KBM-7 (cell line): ENCODE results near the gene CHPF2.

Source experiments
- DNase-seq: peaks from one replicate; pipeline ENCODE4 v3.0.0-alpha.2; 2015
- in situ Hi-C: fragments of 300-500 bp; cut with MboI; formaldehyde crosslinking; loops from 2 replicates; pipeline ENCODE4 v1.14.3; 2020; ENCODE audit warnings: low sequenced_read_pairs, low pct_unique_long_range_greater_than_20kb, mixed read lengths

CHPF2 gene, protein sequence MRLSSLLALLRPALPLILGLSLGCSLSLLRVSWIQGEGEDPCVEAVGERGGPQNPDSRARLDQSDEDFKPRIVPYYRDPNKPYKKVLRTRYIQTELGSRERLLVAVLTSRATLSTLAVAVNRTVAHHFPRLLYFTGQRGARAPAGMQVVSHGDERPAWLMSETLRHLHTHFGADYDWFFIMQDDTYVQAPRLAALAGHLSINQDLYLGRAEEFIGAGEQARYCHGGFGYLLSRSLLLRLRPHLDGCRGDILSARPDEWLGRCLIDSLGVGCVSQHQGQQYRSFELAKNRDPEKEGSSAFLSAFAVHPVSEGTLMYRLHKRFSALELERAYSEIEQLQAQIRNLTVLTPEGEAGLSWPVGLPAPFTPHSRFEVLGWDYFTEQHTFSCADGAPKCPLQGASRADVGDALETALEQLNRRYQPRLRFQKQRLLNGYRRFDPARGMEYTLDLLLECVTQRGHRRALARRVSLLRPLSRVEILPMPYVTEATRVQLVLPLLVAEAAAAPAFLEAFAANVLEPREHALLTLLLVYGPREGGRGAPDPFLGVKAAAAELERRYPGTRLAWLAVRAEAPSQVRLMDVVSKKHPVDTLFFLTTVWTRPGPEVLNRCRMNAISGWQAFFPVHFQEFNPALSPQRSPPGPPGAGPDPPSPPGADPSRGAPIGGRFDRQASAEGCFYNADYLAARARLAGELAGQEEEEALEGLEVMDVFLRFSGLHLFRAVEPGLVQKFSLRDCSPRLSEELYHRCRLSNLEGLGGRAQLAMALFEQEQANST

DNA sequence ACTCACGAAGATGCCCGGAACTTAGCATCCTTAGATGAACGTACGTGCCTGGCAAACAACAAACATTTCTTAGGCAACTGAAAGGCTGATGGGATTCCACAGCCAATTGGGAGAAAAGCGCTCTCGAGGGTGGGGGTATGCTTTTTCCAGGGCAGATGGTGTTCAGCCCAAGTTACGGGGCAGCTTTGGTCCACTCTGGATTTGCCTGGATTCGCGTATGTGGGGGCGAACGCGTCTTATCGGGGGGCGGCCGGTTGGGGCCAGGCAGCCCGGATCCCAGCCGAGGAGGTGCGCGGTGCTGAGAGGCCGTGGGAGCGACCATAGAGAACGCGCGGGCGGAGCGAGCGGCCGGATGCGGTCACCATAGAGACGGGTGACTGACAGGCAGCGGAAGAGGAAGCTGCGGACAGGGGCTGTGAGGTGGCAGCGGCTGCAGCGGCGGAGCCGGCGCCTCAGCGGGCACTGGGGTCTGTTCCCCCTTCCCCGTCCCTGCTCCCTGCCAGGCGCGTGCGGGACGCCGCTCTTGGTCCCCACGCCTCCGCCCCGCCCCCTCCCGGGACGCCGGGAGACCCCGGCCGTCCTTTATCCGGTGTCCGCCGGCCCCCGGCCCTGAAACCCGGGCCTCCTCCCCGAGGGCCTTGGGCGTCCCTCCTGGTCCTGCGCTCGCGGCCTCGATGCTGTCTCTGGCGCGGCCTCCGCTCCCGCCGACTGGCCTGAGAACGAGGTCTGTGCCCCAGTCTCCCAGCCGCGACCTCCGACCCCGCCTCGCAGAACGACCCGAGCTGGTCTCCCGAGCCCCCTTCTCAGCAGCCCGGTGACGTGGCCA, at the start of gene CHPF2:
Gene CHPF2 (plus strand): TSS at position 393 of the 826 bp plus-strand sequence. CDS start 1,529 bp downstream, outside the sequence.
- DNase-seq = peak; percentile 92
- in situ Hi-C loops = no loop called here

DNA sequence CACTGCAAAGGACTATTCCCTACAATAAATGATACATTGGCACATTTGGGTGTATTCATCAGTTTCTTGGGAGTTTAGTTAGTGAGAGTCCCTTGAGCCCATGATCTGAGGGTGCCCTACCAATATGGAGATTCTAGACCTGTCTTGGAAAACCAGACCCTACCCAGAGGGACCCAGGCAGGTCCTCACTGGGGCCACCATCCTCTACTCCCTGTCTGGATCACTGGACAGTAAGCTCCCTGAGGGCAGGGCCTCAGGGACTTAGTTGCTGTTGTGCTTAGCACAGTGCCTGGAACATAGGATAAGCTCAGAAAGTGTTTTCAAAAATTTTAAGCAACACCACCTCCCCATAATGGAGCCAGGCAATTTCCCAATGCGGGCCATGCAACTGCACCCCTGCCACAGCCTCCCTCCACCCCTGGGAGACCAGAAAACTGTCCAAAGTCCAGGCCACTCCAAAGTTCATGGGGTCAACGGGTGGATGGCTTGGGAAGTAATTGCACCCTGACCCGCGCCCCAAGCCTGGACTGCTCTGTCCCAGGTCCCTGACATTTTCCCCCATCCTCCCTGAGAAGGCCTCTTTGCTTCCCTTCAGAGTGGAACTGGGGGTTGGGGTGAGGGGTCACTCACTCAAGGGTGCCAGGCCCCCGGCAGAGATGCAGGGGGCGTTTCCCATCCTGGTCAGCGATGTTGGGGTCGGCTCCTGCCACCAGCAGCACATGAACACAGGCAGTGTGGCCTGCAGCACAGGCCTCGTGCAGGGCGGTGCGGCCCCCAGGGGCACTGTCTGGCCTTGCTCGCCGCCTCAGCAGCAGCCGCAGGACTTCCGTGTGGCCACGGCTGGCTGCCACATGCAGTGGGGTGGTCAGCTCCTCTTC, 46.3 kb upstream of the CHPF2 start:
- DNase-seq = no peak
- in situ Hi-C loops = no loop called here

DNA sequence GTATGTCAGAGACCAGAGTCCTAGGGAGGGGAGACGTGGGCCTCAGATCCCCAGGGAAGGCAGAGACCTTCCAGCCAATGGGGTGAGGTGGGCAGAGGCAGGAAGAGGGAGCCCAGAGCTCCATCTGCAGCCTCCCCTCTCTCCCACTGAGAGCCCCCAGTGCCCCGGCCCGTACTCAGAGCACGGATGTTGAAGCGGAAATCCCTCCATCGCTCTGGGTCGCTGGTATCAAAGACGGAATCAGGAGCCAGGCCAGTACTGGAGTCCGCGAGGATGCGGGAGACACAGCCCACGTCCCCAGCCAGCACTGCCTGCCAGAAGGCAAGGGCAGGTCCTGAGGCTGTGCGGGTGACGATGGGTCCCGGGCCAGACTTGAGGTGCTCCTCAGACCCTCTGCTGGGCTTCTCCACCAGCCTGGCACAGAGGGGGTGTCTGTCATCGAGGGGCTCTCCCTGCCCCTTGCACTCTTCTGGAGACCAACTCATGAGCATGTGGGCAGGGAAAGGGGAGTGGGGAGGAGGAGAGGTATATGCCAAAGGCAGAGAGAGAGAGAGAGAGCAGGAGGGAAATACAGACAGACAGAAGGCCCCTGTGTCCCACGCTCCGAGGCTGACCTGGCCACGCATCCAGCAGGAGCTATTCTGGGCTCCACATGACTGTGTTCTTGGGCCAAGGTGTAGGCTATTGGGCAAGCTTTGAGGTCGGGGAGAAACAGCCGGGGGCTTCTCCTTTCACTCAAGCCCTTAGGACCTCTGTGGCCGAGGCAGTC, 45.5 kb upstream of the CHPF2 start, which contains the start of gene ASB10:
Gene ASB10 (minus strand): TSS at position 611 of the 769 bp plus-strand sequence. CDS start 120 bp downstream, at position 491.
- in situ Hi-C loops = no loop called here

DNA sequence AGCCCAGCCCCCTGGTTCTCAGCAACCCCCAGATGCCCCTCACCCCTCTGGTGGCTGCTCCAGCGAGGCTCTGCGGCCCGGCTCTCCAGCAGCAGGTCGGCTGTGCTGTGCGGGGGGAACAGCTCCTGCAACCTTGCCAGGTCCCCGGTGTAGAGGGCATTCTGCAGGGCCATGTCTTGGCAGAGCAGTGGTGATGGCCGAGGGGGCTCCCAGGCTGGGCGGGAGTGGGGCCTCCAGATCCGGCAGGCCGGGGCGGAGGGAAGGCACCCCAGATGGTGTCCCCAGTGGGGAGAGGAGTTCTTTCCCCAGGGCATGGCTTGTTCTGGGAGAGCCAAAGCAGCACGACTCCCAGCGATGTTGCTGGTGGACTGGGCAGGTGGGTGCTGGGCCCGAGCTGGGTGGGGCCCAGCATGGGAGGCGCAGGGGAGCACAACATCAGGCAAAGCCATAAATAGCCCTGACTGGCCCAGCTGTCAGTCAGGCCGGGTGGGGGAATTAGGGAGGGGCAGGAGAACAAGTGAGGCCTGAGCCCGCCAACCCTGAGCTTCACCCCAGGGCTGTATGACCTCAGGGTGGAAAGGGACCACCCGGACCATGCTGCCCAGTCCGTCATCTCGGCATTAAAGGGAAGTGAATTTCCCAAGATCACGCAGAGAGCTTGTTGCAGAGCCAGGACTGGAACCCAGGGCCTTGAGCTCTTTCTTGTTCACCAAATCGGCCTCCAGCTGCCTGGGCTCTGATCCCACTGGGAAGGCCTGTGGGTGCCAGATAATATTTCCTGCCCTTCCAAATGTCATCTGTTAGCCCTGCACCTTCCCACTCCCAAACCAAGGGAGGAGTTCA, 44.7 kb upstream of the CHPF2 start:
- no peak for DNase-seq
- in situ Hi-C loops = no loop called here

More for the DNA sequence above, 45.5 kb upstream of the CHPF2 start, which contains the start of gene ASB10:
- DNase-seq = no peak

DNA sequence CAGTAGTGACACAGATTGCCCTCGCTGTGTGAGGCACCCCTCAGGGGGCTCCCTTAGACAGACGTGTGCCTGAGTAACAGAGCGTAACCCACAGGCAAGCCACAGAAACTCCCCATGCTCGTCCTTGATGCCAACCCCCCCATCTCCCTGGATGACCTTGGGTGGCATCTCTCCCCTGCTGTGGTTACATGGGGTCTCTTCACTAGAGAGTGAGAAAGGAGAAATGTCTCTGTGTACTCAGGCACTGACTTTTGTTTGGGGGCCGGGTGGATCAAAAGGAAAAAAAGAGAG, 44.1 kb upstream of the CHPF2 start:
- DNase-seq = no peak
- in situ Hi-C loops = no loop called here

DNA sequence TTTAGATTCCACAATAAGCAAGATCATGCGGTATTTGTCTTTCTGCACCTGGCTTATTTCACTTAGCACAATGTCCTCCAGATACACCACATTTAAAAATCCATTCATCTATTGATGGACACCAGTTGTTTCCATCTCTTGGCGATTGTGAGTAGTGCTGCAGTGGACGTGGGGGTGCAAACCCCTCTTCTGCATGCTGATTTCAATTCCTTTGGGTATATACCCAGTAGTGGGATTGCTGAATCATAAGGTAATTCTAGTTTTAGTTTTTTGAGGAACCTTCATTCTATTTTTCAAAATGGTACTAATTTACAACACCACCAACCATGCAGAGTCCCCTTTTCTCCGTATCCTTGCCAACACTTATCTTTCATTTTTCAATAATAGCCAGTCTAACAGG, 43.2 kb upstream of the CHPF2 start:
- DNase-seq = no peak
- in situ Hi-C loops = no loop called here

DNA sequence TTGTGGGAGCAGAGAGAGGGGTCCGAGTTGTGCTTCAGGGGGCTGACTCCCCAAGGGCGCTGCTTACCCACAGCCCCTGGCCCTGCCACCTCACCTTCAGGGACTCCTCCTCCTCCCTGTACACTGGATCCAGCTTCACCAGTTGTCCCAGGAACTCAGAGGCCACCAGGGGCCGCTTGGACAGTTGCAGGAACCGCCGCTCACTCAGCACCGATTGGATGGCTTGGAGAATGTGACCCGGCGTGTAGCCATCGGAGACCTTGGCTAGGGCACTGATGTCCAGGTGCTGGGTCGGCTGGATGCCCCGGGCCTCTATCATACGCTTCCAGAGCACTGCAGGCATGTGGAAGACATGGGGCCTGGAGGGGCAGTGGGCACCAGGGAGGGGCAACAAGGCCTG, 40.7 kb upstream of the CHPF2 start:
- no peak for DNase-seq
- in situ Hi-C loops = no loop called here

DNA sequence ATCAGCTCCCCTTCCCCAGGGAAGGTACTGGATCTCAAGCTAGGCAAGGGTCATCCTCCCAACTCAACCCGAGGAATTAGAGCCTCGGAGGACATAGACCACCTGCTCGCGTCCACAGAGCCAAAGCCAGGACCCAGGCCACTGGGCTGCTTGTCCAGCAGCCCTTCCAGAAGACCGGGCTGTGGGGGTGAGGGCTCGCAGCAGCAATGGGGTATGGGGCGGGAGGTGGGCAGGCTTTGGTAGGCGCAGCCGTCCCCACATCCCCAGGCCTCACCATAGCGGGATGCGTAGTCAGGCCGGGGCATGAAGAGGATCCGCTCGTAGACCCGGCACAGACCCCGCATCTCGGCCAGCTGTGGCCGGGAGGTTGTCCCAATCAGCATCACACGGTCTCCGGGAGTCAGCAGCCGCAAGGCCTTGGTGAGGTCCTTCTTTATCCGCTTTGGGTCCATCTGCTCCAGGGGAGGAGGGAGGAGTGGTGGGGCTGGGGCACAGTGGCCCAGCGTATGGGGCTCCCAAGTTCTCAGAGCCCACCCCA, 40.2 kb upstream of the CHPF2 start:
- in situ Hi-C loops = no loop called here
- no peak for DNase-seq

DNA sequence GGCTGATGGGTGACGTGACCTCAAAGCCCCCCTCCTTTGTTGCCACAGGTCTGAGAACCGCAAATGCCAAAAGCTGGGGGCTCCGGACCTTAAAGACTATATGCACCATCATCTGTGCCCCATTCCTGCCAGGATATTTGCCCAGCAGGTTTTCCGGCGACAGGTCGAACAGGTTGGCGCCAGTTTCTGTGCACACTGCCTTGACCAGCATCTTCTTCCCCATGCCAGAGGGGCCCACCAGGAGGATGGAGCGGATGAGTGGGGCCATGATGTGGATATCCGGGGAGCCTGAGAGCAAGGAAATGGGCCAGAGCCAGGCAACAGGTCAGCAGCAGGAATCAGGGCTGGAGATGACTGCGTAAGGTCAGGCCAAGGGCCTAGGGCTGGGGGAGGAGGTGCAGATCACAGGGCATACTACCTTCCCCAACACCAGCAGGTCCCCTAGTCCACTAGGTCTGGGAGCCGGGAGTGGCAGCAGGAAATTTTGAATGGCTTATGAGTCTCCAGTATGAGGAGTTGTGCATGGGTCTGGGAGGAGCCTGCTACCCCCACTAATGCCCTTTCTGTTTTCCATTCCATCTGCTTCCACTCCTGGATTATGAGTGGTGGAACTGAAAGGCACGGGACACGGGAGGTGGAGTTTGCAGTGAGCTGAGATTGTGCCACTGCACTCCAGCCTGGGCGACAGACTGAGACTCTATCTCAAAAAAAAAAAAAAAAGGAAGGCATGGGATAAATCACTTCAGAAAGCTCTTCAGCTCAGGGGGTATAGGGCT, 38.9 kb upstream of the CHPF2 start:
- in situ Hi-C loops = no loop called here
- DNase-seq = no peak

DNA sequence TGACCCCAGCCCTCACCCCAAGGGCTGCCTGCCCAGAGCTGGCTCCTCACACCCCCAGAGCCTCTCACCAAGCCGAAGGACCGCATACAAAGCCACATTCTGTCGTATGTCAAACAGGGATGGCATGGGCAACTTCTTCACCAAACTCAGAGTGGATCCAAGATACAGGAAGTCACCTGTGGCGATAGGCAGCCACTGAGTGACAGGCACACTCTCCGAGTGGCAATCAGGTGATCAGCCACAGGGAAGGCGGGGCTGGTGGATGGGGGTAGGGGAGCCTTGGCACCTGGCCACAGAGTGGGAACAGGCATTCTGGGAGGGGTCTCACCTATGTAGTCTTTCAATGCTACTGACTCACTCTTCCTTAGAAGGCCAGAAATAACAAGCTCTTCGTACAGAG, 38.1 kb upstream of the CHPF2 start:
- DNase-seq = no peak
- in situ Hi-C loops = no loop called here

DNA sequence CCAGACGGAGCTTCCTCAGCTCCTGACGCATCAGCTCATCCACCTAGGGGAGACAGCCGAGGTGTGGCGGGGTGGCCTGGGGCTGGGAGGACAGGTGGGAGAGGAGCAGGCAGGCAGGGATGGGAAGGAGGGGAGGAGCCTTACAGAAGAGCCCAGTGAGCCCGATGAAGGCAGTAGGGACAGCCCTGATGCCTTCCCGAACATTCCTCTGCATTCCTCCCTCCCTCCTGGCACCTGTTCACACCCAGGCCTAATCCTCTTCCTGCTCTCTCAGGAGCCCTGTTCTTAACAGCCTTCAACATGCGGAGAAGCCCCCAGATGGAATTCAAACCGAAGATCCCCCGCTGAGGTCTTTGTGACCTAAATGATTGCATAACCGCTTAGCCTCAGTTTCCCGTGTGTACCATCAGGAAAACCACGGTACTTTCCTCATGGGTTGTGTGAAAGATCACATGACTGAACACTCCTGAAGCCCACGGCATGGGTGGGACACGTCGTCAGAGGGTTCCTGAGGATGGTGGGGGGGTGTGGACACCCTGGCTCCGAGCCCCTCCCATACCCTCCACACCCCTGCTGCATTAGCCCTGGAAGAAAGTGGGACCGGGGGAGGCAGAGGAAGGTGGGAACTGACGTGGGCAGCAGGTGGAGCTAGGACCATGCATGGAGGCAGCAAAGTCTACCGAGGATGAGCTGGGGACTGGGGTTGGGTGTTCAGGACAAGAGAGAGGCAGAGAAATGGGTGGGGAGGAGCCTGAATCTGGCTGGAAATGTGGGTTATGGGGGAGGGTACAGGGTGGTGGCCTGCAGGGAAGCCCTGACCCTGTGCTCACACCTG, 36.5 kb upstream of the CHPF2 start:
- no peak for DNase-seq
- in situ Hi-C loops = no loop called here

DNA sequence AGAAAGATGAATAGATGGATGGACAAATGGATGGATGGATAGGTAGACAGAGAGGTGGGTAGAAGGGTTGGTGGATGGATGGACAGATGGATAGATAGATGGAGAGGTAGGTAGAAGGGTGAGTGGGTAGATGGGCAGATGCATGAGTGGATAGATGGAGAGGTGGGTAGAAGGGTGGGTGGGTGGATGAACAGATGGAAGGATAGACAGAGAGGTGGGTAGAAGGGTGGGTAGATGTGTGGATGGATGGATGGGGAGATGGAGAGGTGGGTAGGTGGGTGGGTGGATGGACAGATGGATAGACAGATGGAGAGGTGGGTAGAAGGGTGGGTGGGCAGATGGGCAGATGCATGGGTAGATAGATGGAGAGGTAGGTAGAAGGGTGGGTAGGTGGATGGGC, 34.4 kb upstream of the CHPF2 start:
- no peak for DNase-seq
- in situ Hi-C loops = no loop called here

DNA sequence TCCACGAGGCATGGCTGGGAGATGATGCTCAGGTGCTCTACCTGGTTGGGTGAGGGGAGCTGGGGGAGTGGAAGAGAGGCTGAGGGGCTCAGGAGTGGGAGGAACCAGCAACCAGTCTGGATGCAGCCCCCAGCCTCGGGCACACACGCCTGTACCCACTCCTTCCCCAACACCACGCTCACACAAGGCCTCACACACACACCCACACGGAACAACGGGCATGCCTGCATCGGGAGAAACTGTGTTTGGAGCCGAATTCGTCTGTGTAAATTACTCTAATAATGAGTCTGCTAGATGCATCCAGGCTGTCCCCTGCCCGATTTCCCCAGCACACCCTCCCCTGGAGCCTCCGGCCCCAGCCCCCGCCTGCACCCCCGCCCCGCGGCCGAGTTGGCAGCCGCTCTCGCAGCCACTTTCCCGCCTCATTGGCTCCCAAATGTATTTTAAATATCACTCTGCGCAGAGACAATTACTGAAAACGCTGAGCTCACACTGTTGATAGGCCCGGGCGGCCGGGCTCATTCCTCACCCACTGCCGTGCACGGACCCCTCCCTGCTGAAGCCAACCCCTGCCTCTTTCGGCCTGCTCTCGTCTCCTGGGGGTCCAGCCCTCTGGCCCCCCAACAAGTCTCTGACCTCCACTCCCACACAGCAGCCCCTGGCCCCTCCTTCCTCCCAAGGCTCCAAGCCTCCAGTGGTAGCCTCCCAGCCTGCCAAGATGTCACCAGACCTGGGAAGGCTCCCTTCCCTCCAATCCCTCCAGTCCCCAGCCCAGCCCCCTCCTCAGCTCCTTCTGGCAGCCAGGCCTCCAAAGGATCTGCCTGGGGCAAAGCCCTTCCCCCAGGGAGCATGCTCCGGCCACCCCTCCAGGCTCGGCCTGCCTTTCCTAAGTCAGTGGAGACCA, 33.1 kb upstream of the CHPF2 start:
- no peak for DNase-seq
- in situ Hi-C loops = no loop called here

DNA sequence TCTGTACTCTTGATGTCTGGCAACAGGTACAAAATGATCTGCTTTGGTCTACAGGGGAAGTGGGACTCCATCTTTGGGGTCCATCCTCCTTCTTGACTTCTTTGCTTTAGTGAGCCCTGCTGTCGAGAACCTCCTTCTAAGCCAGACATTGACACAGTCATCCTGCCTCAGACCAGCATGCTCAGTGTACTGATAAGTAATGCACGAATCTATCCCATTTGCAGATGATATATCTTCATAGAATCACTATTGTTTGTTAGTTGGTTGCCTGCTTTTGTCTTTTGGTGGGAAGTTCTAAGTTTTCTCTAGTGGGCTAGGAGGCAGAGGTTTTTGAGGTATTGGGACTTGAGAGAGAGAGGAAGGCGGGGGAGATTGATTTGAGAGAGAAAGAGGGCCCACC, 30.9 kb upstream of the CHPF2 start:
- DNase-seq = no peak
- in situ Hi-C loops = no loop called here

DNA sequence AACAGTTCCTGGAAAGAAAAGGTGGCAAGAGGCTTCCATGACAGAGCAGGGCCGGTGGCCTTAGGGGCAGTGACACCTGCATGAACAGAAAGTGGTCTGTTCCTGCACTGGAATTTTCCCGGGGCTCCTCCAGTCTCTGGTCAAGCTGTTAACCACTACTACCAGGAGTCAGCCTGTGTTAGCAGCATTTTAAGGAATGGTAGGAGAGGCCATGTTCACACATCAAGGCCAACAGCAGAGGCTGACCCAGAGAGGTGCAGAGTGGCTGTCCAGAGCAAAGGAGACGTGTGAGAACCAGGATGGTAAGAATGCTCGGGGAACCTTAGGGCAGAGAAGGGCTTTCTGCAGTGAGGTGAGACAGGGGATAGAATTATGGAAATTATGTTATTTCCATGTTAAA, 30.5 kb upstream of the CHPF2 start:
- in situ Hi-C loops = no loop called here
- no peak for DNase-seq
